DMS114 treated with DMSO at 0.1 percent for 48 hours (cell line): ENCODE data around the gene CGB1.
A peak's percentile ranks its signal among the peaks of the same experiment; 100 is the strongest.
"Not testable (repeated sequence)": the region's sequence is repeated elsewhere in the genome, so short reads cannot be mapped to it uniquely, and the experiment has no call there.

ENCODE experiments used
- DNase-seq: peaks from one replicate; lab custom pipeline; 2025; ENCODE audit not compliant: unreplicated experiment; lab: John Stamatoyannopoulos, UW

CGB1 gene

DNA sequence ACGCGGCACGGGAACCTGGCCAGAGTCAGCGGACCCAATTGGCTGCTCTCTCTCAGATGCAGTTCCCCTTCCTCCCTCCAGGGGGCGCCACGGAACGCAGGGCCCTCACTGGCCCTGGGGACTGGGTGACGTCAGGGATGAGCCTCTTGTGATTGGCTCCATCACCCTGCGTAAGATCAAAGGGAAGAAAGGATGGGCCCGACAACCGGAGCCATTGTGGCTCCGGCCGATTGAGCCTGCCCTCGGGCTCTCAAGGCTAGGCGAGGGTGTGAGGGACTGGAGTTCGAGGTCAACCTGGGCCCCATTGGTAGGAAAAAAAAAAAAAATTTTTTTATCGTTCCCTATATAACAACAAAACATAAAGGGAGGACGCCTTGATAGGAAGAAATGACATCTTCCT lies at the start of gene CGB1:
TSS of gene CGB1 (minus strand) at position 81 of the 400 bp plus-strand sequence. CDS start 184 bp downstream, outside the sequence.
- not testable (repeated sequence) for DNase-seq

DNA sequence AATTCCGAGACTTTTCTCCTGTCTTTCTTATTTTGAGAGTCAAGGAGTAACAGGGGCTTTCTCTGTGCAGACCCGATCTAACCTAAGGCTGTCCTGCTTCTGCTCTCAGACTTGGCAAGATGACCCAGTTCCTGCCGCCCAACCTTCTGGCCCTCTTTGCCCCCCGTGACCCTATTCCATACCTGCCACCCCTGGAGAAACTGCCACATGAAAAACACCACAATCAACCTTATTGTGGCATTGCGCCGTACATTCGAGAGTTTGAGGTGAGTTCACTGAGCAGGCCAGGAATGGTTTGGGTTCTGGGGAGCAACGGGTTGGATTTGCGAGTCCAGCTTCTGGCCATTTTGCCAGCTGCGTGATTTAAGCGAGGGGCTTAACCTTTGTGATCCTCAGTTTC lies 49.6 kb upstream of the CGB1 start:
- DNase-seq = no peak

DNA sequence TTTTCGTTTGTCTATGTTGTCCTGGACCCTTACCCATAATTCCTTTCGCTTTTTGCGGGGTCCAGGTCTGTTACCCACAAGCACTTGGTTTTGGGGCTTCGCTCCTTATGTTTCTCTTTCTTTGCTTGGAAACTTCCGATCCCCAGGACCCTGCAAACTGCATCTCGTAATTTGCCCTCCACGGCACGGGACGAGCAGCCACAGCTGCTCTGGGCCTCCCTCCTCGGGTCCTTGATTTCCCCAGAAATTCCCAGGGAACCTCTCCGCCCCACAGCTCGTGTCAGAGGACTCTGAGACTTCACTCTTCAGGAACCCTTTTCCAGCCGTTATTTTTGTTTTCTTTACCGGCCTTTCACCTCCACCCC lies 49.2 kb upstream of the CGB1 start:
- DNase-seq = no peak

DNA sequence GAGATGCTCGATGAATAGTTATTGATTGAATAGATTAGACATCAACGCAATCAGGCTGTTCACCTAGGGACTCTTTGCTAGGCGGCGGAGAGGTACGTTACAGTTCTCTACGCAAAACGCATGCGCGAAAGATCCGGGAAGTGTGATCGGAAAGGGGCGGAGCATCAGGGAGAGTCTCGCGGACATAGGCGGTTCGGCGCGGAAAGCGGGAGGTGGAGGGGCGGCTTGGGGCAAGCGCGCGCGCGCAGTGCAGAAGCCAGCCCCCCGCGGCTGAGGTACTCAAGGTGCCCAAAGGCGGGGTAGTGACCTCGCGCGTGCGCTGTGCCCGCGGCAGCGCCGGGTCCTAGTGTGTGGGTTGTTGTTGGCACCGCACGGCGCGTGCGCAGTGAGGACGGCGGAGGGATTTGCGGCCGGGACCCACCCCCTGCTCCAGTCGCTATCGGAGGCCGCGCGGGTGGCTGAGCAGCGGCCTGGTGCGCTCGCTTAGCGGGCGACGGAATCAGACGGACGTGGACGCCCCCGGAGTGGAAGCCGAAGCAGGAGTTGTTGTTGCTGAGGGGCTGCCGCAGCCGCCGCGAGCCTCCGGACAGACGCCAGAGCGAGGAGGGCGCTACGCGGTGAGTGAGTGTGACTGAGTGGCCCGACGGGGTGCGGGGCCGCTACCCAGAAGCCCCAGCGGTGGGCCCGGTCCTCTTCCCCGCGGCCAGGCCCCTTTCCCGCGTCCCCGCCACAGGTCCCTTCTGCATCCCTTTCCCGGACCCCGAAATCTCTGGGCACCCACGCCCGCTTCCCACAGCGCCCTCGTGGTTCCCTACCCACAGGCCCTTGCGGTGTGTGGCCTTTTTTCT lies 48.5 kb upstream of the CGB1 start, which contains the start of gene SNRNP70:
TSS of gene SNRNP70 (plus strand) at position 432 of the 848 bp plus-strand sequence. CDS start 964 bp downstream, outside the sequence.
- DNase-seq = peak; percentile 91

DNA sequence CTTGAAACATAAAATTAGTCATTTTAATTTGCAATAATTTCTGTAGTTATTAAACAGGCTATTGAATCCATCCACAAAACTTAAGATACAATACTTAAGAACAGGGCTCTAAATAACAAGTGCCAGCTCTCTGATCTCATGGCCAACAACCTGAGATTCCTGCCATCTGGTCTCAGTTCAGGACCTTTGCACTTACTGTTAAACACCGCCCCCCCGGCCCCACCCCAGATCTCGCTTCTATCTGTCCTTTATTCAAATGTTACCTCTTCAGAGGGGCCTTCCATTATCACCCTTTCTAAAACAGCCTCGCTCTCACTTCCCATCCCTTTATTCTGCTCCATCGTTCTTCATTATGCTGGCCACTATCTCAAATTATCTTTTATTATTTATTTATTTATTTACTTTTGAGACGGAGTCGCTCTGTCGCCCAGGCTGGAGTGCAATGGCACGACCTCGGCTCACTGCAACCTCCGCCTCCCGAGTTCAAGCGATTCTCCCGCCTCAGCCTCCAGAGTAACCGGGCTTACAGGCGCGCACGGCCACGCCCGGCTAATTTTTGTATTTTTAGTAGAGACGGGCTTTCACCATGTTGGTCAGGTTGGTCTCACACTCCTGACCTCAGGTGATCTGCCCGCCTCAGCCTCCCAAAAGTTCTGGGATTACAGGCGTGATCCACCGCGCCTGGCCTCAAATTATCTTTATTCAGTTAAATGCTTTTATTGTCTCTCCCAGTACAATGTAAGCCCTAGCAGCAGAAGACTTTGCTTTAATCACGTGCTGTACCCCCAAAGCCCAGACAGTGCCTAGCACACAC lies 47.7 kb upstream of the CGB1 start:
- no peak for DNase-seq

DNA sequence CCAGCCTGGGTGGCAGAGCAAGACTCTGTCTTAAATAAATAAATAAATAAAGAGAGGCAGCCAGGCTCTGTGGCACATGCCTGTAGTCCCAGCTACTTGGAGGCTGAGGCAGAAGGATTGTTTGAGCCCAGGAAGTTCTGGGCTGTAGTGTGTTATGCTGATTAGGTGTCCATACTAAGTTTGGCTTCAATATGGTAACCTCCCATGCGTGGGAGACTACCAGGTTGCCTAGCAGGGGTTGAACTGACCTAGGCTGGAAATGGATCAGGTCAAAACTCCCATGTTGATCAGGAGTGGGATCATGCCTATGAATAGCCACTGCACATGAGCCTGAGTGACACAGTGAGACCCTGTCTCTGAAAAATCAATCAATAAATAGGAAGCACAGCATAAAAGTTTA lies 44.6 kb upstream of the CGB1 start:
- DNase-seq = no peak

DNA sequence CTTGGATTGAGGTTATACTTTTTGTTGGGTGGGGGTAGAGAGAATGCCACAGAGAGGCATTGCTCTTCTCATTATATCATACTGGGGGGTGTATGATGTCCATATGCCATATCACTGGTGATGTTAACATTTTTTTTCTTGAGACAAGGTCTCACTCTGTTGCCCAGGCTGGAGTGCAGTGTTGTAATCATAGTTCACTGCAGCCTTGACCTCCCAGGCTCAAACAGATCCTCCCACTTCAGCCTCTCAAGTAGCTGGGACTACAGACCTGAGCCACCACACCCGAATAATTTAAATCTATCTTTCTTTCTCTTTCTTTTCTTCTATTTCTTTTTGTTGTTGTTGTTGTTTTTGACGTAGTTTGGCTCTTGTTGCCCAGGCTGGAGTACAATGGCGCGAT lies 43.7 kb upstream of the CGB1 start:
- DNase-seq = no peak

DNA sequence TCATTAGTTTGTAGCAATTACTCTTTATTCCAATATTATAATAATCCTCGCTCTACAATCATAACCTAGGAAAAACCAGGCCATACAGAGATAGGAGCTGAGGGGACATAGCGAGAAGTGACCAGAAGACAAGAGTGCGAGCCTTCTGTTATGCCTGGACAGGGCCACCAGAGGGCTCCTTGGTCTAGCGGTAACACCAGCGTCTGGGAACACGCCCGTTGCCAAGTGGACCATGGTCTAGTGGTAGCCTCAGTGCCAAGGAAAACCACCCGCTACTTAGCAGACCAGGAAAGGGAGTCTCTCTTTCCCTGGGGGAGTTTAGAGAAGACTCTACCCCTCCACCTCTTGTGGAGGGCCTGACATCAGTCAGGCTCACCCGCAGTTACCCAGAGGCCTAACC lies 38.2 kb upstream of the CGB1 start:
- not testable (repeated sequence) for DNase-seq

DNA sequence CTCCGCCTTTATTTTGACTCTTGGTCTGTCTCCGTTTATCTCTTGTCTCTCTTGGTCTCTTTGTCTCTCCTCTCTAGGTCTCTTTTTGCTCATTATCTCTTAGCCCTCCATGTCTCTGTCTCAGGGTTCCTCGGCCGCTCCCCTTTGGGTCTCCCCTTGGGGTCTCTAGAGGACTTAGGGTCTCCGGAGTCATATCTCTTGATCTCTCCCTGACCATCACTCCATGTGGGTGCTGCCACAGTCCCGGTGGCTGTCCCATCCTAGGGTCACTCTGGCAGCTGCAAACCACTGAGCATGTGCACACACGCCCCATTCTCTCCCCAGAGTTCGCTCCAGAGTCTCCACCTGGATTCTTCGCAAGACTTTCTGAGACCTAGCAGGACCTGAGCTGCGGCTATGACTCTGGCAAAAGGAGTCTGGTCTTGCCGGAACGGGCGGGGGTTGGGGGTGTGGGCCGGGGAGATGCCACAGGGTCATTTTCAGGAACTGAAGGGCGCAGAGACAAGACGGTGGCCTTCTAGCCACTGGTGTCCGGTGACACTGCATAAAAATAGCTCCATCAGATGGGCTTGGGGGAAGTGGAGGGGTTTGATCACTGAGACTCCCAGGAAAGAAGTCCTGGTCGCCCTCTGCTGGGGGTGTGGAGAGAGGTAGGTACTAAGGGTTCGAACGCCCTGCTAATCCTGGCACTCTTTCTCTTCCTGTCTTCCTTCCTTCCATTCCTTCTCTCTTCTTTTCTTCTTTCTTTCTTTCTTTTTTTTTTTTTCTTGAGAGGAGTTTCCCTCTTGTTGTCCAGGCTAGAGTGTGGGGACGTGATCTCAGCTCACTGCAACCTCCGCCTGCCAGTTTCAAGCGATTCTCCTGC lies 37.1 kb upstream of the CGB1 start:
- no peak for DNase-seq

DNA sequence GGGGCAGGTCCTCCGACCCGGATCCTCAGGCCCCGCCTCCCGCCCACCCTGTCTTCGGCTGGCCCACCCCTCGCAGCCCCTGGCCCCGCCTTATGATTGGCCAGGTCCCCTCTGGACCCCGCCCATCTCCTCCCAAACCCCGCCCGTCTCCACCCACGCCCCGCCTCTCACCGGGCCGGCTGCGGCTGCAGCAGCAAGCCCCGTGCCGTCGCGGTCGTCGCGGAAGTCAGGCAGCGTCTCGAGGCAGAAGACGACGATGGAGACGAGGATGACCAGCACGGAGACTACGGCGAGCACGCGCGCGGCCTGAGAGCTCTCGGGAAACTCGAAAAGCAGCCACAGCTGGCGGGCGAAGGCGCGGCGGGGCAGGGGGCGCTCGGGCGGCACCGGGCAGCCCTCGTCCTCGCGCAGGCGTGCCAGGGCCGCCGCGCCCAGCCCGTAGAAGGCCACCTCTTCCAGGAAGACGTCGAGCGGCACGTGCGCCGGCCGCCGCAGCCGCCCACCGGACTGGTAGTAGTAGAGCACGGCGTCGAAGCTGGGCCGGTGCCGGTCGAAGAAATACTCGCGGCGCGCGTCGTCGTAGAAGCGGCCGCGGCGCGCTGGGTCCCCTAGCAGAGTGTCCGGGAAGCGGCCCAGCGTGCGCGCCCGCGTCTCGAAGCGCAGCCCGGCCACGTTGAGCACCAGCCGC lies 35.3 kb upstream of the CGB1 start:
- DNase-seq = no peak

DNA sequence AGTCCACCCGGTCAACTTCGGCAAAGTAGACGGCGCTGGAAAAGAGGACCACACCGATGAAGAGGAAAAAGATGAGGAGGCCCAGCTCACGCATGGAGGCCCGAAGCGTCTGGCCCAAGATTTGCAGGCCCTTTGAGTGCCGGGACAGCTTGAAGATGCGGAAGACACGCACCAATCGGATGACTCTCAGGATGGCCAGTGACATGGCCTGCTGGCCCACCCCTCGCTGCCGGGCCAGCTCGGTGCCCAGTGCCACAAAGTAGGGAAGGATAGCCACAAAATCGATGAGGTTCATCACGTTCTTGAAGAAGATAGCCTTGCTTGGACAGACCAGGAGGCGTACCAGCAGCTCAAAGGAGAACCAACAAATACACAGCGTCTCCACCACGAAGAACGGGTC lies 33.7 kb upstream of the CGB1 start:
- DNase-seq = no peak

DNA sequence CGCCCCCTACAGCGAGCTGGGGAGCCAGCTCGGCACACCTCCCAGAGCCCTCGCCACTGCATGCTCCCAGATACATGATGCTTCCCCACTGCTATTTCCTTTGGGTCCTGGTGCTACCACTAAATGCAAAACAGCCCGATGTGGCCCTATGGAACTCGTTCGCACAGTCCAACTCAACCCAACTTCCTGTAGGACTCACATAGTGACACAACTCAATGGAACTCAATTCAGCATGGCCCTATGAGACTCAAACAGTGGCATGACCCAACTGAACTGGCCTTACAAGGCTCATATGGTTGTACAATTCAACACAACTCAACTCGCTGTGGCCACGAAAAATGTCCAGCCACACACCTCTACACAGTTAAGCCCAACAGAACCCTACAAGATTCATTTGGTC lies 32.3 kb upstream of the CGB1 start:
- no peak for DNase-seq

DNA sequence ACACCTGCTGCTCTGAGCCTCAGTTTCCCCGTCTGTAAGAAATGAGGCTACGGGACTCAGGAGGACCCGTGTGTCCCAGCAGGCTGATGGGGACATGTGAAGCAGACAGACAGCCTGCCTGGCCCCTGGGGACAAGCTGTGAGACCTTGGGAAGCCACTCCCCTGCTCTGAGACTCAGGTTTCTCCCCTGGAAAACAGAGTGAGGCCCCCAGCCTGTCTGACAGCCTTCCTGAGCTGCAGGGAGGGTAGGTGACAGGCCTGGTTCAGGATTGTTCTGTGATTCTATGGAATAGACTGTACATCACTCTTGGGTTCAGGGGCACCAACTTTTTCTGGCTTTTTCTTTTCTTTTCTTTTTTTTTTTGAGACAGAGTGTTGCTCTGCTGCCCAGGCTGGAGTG lies 30.9 kb upstream of the CGB1 start:
- no peak for DNase-seq

DNA sequence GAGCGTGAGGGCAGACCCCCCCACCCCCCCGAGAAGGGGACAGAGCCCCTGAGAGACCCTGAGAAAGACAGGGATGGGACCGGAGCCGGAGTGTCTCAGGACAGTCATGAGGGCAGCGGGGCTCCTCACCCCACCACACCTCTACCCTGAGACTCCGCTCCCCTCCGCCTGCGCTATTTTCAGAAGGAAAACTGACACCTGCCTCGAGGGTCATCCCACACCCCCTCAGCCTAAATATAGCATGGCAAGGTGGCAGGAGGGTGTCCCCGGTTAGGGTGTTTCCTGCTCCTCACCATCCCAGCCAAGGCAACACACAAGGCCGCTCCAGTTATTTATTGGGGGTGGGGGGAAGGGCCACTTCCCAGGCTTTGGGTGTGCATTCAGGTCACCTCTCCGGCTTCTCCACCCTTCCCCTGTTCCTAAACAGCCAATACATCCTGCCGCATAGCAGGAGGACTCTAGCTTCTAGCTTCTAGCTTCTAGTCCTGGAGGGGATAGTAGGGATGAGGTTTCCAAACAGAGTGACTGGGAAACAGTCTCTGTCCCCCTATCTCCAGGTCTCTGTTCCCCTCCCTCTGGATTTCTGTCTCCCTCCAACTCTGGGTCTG lies 29.3 kb upstream of the CGB1 start:
- DNase-seq = no peak

DNA sequence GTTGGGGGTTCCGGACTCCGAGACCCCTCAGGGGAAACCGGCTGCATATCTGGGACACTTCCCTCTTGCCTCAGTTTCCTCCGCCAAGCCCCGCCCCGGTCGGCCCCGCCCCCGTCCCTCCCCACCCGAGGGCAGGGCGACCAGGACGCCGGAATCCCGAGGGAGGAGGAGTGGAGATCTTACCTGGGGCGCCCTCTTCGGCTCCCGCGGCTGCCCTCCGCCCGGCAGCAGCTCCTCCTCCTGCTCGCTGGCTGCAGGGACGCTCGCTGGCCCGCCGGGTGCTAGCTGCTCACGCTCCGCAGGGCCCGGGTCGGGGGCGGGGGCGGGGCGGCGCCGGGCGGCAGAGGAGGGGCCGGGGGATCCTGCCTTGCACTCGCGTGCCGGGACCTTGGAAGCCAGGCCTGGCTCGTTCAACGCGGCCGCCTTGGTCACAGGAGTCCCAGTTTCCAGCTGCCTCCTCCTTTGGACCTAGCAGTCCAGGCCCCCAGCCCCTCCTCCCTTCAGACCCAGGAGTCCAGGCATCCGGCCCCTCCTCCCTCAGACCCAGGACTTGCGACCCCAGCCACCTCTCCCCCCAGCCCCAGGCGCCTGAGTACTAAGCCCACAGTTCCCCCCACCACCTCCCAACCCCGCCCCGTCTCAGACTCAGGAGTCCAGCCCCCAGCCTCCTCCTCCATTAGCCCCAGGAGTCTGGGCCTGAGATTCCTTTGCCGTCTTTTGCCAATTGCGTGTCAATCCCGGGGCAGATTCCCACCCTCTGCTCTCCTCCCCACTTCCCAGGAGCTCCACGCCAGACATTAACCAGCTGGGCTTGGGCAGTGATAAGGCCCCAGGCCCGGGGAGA lies 28.3 kb upstream of the CGB1 start, which contains the start of gene NTF4:
TSS of gene NTF4 (minus strand) at position 51 of the 844 bp plus-strand sequence. CDS start 2,821 bp downstream, outside the sequence.
- DNase-seq = no peak

DNA sequence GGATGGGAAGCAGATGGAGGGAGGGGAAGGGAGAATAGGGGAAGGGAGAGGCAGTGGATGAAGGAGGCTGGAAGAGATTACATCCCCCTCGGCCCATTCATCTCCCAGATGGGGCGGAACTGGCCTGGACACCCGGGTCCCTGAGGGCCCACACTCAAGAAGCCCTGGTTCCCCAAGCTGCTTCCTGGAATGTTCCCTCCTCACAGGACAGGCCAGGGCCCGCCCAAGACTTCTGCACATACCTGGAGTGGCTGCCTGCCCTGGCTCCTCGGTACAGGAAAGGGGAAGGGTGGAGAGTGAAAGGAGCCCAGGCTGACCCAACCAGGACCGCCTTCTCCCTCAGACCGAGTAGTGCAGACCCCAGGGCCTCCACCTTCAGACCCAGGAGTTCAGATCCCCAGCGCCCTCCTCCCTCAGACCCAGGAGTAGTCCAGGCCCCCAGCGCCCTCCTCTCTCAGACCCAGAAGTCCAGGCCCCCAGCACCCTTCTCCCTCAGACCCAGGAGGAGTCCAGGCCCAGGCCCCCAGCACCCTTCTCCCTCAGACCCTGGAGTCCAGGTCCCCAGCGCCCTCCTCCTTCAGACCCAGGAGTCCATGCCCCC lies 27.4 kb upstream of the CGB1 start:
- no peak for DNase-seq

DNA sequence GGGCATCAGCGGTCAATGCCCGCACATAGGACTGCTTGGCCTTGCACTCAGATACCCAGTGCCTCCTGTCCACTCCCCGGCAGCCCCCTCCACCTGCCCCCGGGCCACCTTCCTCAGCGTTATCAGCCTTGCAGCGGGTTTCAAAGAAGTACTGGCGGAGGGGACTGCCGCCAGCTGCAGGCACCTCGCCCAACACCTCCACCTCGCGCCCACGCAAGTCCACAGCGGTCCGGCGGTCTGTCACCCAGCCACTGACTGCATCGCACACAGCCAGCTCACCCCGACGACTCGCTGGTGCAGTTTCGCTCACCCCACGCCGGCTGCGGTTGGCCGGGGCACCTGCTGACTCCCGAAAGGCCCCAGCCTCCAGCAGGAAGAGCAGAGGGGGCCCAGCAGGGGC lies 24.8 kb upstream of the CGB1 start:
- no peak for DNase-seq

DNA sequence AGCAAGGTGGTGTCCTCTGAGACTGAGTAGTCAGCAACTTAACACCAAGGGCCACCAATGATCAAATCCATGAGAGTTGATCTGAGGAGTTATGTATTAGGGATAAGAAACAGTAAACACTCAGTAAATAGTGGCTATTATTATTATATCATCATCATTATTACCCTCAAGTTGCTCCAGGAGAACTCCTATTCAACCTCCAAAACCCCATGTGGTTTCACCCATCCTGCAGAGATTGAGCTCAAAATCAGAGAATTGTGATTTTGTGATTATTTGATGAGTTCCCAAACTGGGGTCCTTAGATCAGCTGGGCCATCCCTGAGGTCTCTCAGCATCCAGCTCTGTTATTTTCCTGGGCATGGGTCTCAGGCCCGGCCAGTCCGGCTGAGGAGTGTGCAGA lies 24.3 kb upstream of the CGB1 start:
- DNase-seq = no peak

DNA sequence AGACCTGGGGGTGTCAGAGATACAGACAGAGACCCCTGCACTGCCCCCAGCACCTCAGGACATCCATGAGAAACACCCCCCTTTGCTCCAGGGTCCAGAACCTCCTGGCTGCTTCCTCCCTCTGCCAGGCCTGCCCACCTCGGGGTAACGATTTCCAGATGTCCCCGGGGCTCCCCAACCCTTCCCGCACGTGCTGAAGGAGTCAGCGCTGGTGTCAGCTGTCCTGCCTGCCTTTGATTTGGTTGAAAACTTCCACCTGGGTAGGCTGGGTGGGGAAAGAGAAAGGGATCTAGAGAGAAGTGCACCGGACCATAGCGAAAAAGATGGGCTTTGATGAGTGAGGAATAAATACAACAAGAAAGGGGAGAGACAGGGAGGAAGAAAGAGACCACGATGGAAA lies 22.4 kb upstream of the CGB1 start:
- no peak for DNase-seq
